Measurements from ENCODE around the gene GPR155.

GRCh38 chr2:174395284-174395968 is 91.4 kb downstream of the GPR155 start, which contains the start of gene SCRN3:
- TF ChIP-seq POLR2A (IDR thresholded peaks at IDR 0.05) (no peak), POLR2AphosphoS5 (IDR thresholded peaks at IDR 0.05) (peak; percentile 18 to 76 (median 50))
- TF ChIP-seq, protein P1, sequence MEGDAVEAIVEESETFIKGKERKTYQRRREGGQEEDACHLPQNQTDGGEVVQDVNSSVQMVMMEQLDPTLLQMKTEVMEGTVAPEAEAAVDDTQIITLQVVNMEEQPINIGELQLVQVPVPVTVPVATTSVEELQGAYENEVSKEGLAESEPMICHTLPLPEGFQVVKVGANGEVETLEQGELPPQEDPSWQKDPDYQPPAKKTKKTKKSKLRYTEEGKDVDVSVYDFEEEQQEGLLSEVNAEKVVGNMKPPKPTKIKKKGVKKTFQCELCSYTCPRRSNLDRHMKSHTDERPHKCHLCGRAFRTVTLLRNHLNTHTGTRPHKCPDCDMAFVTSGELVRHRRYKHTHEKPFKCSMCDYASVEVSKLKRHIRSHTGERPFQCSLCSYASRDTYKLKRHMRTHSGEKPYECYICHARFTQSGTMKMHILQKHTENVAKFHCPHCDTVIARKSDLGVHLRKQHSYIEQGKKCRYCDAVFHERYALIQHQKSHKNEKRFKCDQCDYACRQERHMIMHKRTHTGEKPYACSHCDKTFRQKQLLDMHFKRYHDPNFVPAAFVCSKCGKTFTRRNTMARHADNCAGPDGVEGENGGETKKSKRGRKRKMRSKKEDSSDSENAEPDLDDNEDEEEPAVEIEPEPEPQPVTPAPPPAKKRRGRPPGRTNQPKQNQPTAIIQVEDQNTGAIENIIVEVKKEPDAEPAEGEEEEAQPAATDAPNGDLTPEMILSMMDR (IDR thresholded peaks at IDR 0.05), result peak in 1 of 7 experiments; percentile 10
